Nephron (organoid): ENCODE results near the gene APBB1IP.

ENCODE experiments used
- H3K27ac Mint-ChIP-seq, 3 experiments: 2 replicates each; pipeline ENCODE4 v1.8.0; 2020; ENCODE audit warnings: mixed read lengths in 3 of 3, mild to moderate bottlenecking in 2 of 3, moderate library complexity in 1 of 3
- H3K27me3 Mint-ChIP-seq: 2 replicates; pipeline ENCODE4 v1.8.0; 2021; ENCODE audit warnings: low read depth, mild to moderate bottlenecking, moderate library complexity, mixed read lengths
- H3K36me3 Mint-ChIP-seq: 2 replicates; pipeline ENCODE4 v1.8.0; 2020; ENCODE audit warnings: low read depth, mixed read lengths
- H3K4me1 Mint-ChIP-seq: 2 replicates; pipeline ENCODE4 v1.8.0; 2020; ENCODE audit warnings: mixed read lengths
- H3K4me3 Mint-ChIP-seq, 3 experiments: 2 replicates each; pipeline ENCODE4 v1.8.0; 2020; ENCODE audit warnings: mild to moderate bottlenecking in 3 of 3, mixed read lengths in 3 of 3, moderate library complexity in 2 of 3
- H3K9me3 Mint-ChIP-seq: 2 replicates; pipeline ENCODE4 v1.8.0; 2020; ENCODE audit warnings: mixed read lengths
- TF ChIP-seq, protein P1 (sequence below), 3 experiments: fragments of 200-600 bp; sonication (generic); IDR thresholded peaks; one replicate each; pipeline ENCODE4 v1.5.0; 2021; ENCODE audit warnings: antibody characterized with exemption in 3 of 3; ENCODE audit not compliant: unreplicated experiment in 3 of 3

The APBB1IP gene

DNA sequence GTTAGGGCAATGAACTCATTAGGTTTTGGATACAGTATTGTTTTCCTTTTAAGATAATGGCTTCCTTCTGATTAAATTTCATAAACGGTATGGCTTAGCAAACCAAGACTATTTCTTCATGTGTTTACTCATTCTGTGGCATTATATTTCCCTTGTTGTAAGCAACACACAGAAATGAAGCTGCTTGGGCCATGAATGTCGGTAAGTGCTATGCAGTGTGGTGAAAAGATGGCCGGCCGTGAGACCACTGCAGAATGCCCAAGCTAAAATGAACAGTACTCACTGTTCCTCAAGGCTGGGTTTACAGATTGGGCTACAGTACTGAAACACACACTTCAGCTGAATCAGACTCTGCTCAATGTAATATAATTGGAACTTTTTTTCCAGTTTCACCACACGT, 8.1 kb downstream of the APBB1IP start:
- Mint-ChIP-seq H3K9me3 (no peaks in the 10 kb centered on the region), H3K27ac (no peak overlapping the region), H3K36me3 (no peaks in the 10 kb centered on the region), H3K27me3 (no peaks in the 10 kb centered on the region), H3K4me3 (no peak overlapping the region), H3K4me1 (no peaks in the 10 kb centered on the region)
- TF ChIP-seq, protein P1, sequence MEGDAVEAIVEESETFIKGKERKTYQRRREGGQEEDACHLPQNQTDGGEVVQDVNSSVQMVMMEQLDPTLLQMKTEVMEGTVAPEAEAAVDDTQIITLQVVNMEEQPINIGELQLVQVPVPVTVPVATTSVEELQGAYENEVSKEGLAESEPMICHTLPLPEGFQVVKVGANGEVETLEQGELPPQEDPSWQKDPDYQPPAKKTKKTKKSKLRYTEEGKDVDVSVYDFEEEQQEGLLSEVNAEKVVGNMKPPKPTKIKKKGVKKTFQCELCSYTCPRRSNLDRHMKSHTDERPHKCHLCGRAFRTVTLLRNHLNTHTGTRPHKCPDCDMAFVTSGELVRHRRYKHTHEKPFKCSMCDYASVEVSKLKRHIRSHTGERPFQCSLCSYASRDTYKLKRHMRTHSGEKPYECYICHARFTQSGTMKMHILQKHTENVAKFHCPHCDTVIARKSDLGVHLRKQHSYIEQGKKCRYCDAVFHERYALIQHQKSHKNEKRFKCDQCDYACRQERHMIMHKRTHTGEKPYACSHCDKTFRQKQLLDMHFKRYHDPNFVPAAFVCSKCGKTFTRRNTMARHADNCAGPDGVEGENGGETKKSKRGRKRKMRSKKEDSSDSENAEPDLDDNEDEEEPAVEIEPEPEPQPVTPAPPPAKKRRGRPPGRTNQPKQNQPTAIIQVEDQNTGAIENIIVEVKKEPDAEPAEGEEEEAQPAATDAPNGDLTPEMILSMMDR (IDR thresholded peaks at IDR 0.05; ENCODE audit: unreplicated experiment in 3 of 3): no peak

DNA sequence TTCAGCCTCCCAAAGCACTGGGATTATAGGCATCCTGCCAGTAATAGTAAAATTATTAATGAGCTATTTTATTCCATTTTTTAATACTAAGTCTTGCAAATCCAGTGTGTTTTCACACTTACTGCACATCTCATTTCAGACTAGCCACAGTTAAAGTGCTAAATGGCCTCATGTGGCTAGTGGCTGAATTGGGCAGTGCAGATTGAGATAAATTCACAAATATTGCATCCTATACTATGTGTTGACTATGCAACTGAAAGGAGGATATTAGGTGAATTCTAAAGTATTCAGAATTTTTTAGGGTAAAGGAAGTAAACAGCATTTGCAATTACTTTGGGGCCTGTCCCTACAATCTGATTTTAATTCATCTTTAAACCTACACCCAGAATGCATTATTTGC, 10.2 kb downstream of the APBB1IP start:
- Mint-ChIP-seq H3K4me1 (no peaks in the 10 kb centered on the region), H3K27ac (no peak overlapping the region), H3K36me3 (no peaks in the 10 kb centered on the region), H3K4me3 (no peak overlapping the region), H3K27me3 (no peaks in the 10 kb centered on the region), H3K9me3 (no peaks in the 10 kb centered on the region)
- TF ChIP-seq, protein P1 (IDR thresholded peaks at IDR 0.05; ENCODE audit: unreplicated experiment in 3 of 3): no peak

DNA sequence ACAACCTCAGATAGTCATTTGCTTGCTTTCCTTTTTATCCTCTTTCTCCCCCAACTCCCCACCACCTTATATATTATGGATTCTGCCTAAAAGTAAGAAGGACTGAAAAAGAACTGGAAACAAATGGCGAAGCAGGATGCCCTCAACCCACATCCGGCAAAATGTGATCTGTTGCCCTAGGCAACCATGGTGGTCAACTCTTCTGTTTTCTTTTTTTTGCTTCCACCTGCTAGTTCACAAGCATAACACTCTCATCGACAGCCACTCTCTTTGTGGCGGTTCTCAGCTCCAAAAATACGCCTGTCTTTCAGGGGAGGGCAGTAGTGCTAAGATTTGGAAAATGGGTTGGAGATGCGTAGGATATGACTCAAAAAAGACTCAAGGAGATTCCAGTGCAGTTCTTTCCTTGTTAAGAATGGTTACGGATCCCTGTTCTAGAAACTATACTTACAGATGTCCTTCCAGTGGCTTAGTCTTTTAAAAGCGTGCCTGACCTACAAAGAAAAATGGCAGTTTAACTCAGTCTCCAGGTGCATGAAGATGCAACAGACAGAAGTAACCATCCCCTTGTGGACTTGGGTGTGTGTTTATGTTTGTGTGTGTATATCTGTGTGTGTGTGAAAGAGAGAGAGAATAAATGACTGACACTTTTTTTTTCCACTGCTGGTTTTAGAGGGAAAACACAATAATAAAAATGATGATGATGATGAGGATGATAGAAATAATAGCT, 10.7 kb downstream of the APBB1IP start:
- no peaks in the 10 kb centered on the region for H3K9me3 Mint-ChIP-seq
- TF ChIP-seq, protein P1 (IDR thresholded peaks at IDR 0.05; ENCODE audit: unreplicated experiment in 3 of 3): no peak
- no peak overlapping the region for H3K4me3 Mint-ChIP-seq
- H3K36me3 Mint-ChIP-seq: no peaks in the 10 kb centered on the region
- H3K27me3 Mint-ChIP-seq: no peaks in the 10 kb centered on the region
- H3K27ac Mint-ChIP-seq: no peak overlapping the region
- no peaks in the 10 kb centered on the region for H3K4me1 Mint-ChIP-seq

DNA sequence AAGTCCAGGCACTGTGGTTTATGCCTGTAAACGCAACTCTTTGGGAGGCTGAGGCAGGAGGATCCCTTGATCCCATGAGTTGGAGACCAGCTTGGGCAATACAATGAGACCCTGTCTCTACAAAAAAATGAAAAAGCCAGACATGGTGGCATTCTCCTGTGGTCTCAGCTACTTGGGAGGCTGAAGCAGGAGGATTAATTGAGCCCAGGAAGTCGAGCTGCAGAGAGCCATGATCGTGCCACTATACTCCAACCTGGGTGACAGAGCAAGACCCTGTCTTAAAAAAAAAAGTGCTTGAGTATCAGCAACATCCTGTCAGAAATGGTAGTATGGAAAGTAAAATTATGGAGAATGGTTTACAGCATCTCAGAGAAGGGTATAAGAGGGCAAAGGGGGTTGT, 11.6 kb downstream of the APBB1IP start:
- H3K27ac Mint-ChIP-seq: no peak overlapping the region
- no peaks in the 10 kb centered on the region for H3K4me1 Mint-ChIP-seq
- TF ChIP-seq, protein P1 (IDR thresholded peaks at IDR 0.05; ENCODE audit: unreplicated experiment in 3 of 3): no peak
- no peaks in the 10 kb centered on the region for H3K36me3 Mint-ChIP-seq
- no peak overlapping the region for H3K4me3 Mint-ChIP-seq
- H3K9me3 Mint-ChIP-seq: no peaks in the 10 kb centered on the region
- no peaks in the 10 kb centered on the region for H3K27me3 Mint-ChIP-seq

DNA sequence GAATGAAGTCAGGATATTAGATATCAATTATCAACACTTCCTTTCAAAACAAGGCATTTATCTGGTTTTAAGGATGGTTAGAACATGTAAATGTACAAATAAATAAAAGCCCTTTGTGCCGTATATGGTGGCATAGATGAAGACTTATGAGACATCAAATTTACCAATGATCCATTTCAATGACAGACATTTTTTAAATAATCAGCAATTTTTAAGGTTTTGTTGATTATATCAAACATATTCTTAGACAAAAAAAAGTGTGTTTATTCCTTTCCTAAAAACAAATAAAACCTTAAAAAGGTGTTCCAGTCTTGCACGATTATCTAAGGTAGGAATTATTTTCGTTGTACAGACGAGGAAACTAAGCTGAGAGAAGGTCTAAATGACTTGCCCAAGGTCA, 13.8 kb downstream of the APBB1IP start:
- Mint-ChIP-seq H3K4me1 (no peaks in the 10 kb centered on the region), H3K27ac (no peak overlapping the region), H3K9me3 (no peaks in the 10 kb centered on the region), H3K27me3 (peaks cover 5% of the 10 kb centered on the region), H3K36me3 (no peaks in the 10 kb centered on the region), H3K4me3 (no peak overlapping the region)
- TF ChIP-seq, protein P1 (IDR thresholded peaks at IDR 0.05; ENCODE audit: unreplicated experiment in 3 of 3): no peak

DNA sequence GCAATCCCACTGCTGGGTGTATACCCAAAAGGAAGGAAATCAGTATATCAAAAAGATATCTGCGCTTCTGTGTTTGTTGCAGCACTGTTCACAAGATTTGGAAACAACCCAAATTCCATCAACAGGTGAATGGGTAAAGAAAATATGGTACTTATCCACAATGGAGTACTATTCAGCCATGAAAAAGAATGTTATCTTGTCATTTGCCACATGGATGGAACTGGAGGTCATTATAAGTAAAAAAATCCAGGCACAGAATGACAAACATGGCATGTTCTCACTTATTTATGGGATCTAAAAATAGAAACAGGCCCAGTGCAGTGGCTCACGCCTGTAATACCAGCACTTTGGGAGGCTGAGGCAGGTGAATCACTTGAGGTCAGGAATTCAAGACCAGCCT, 15.7 kb downstream of the APBB1IP start:
- H3K4me1 Mint-ChIP-seq: no peaks in the 10 kb centered on the region
- TF ChIP-seq, protein P1 (IDR thresholded peaks at IDR 0.05; ENCODE audit: unreplicated experiment in 3 of 3): no peak
- H3K4me3 Mint-ChIP-seq: no peak overlapping the region
- H3K36me3 Mint-ChIP-seq: no peaks in the 10 kb centered on the region
- H3K9me3 Mint-ChIP-seq: no peaks in the 10 kb centered on the region
- peaks cover 12% of the 10 kb centered on the region for H3K27me3 Mint-ChIP-seq
- H3K27ac Mint-ChIP-seq: no peak overlapping the region
